Stomach (tissue), 9 donors: ENCODE measurements around the gene PSG1. TPM values are rescaled to one million over a fixed set of nuclear protein-coding genes. Genes with fewer than 3 reads are reported as not detected.
"Not testable (repeated sequence)": the region's sequence is repeated elsewhere in the genome, so short reads cannot be mapped to it uniquely, and the experiment has no call there.

Experiments
- DNase-seq, 2 donors: peaks; one replicate each; pipeline versions ENCODE4 v3.0.0 to v3.0.0-alpha.2; 2013 to 2019
- H3K27ac ChIP-seq, 5 donors: fragments of 200-600 bp in 4 of 5; sonication (generic) in 4 of 5; one replicate each; pipeline ENCODE4 v1.5.1; 2013 to 2019; ENCODE audit warnings: mild to moderate bottlenecking in 1 of 5, moderate library complexity in 1 of 5
- H3K27me3 ChIP-seq, 3 donors: fragments of 200-600 bp; sonication (generic); one replicate each; pipeline ENCODE4 v1.5.1; 2017 to 2019; ENCODE audit warnings: mixed run types in 1 of 3
- H3K36me3 ChIP-seq, 4 donors: fragments of 200-600 bp; sonication (generic); 1 replicate in 3 of 4; 2 replicates in 1 of 4; pipeline ENCODE4 v1.5.1; 2016 to 2019
- H3K4me1 ChIP-seq, 4 donors: fragments of 200-600 bp; sonication (generic); one replicate each; pipeline ENCODE4 v1.5.1; 2016 to 2019
- H3K4me3 ChIP-seq, 4 donors: fragments of 200-600 bp; sonication (generic) in 3 of 4; one replicate each; pipeline ENCODE4 v1.5.1; 2016 to 2019; ENCODE audit warnings: mild to moderate bottlenecking in 1 of 4
- H3K9me3 ChIP-seq, 4 donors: fragments of 200-600 bp; sonication (generic); one replicate each; pipeline ENCODE4 v1.5.1; 2016 to 2019
- CTCF ChIP-seq, 7 experiments: fragments of 450-650 bp in 4 of 7; fragments of 200-600 bp in 3 of 7; sonication (generic) in 3 of 7; IDR thresholded peaks; one replicate each; pipeline ENCODE4 v1.5.1; 2016 to 2019; ENCODE audit warnings: antibody characterized with exemption in 7 of 7, control low read depth in 2 of 7, mild to moderate bottlenecking in 1 of 7
- EP300 ChIP-seq: sonication (generic); formaldehyde crosslinking; IDR thresholded peaks from one replicate; pipeline ENCODE4 v1.6.1; 2017; ENCODE audit warnings: antibody characterized with exemption
- POLR2A ChIP-seq, 4 donors: fragments of 450-650 bp; IDR thresholded peaks; one replicate each; pipeline ENCODE4 v1.6.1; 2016; ENCODE audit warnings: antibody characterized with exemption in 4 of 4, control low read depth in 2 of 4, mild to moderate bottlenecking in 1 of 4, moderate library complexity in 1 of 4
- POLR2AphosphoS5 ChIP-seq, 3 donors: sonication (generic); formaldehyde crosslinking; IDR thresholded peaks; one replicate each; pipeline ENCODE4 v1.6.1; 2016; ENCODE audit warnings: antibody characterized with exemption in 3 of 3
- WGBS, 5 donors: extraction: QIAGEN DNeasy Blood & Tissue Kit in 3 of 5; methylation state at CpG; one replicate each; pipeline versions ENCODE4 v1.1.5 to v1.1.7; 2013 to 2018; 5-methylcytosine and 5-hydroxymethylcytosine counted together
- intact Hi-C: fragments of 100-400 bp; cut with DNase I; formaldehyde crosslinking; loops from one replicate; pipeline ENCODE4 v1.15.1; 2023; ENCODE audit warnings: low total_unique reads
- polyA plus RNA-seq, 3 donors: library from polyadenylated mRNA; stranded (reverse); fragments of 200-250 nt; gene quantifications; one replicate each; pipeline ENCODE4 v1.2.3, GENCODE V29; 2013
- total RNA-seq, 5 donors: library from RNA; depleted of rRNA; stranded (reverse); fragments of >200 nt; gene quantifications; one replicate each; pipeline versions ENCODE4 v1.1.0 to v1.2.3, GENCODE V29; 2014 to 2016
- donor health status: healthy with polysubstance abuse.
- donor health status: Bipolar disorder and iron deficiency.
- donor health status: healthy.

The PSG1 gene
- total and polyA plus RNA-seq, 8 donors: not detected

- WGBS, 5 donors: 9 to 24% (median 12%) methylated on average over 3 of the region's 3 CpGs
- no peak overlapping the region for H3K27ac ChIP-seq
- no peaks in the 10 kb centered on the region for H3K9me3 ChIP-seq
- H3K27me3 ChIP-seq: no peaks in the 10 kb centered on the region
- H3K4me1 ChIP-seq: no peaks in the 10 kb centered on the region
- H3K4me3 ChIP-seq: no peak overlapping the region
- intact Hi-C loops: no loop called here
- TF ChIP-seq CTCF (IDR thresholded peaks at IDR 0.05) (no peak), POLR2AphosphoS5 (IDR thresholded peaks at IDR 0.05) (no peak), EP300 (no peak), POLR2A (IDR thresholded peaks at IDR 0.05) (no peak)
- no peaks in the 10 kb centered on the region for H3K36me3 ChIP-seq
- DNase-seq: no peak
These were observed 40.2 kb upstream of the PSG1 start for GRCh38 chr19:42919757-42920079.

GRCh38 chr19:42919070-42919756 lies 39.7 kb upstream of the PSG1 start:
- intact Hi-C loops, H3K27ac ChIP-seq, H3K4me1 ChIP-seq, H3K27me3 ChIP-seq, H3K36me3 ChIP-seq, H3K4me3 ChIP-seq, DNase-seq, H3K9me3 ChIP-seq: not testable (repeated sequence)
- WGBS, 5 donors: 66 to 77% (median 72%) methylated on average over 23 to 26 of the region's 26 CpGs

- H3K9me3 ChIP-seq, H3K36me3 ChIP-seq, H3K4me3 ChIP-seq, DNase-seq, H3K27ac ChIP-seq, intact Hi-C loops, H3K4me1 ChIP-seq, H3K27me3 ChIP-seq: not testable (repeated sequence)
- WGBS, 5 donors: 74 to 84% (median 81%) methylated on average over 10 to 15 of the region's 15 CpGs
These were observed 39.0 kb upstream of the PSG1 start for GRCh38 chr19:42918377-42919069.

- DNase-seq, H3K27ac ChIP-seq, intact Hi-C loops, H3K27me3 ChIP-seq, H3K9me3 ChIP-seq, H3K36me3 ChIP-seq, H3K4me3 ChIP-seq, H3K4me1 ChIP-seq: not testable (repeated sequence)
- WGBS, 5 donors: 38 to 68% (median 50%) methylated on average over 1 of the region's 1 CpG
These were observed 38.1 kb upstream of the PSG1 start, which contains the start of gene PSG6 for GRCh38 chr19:42917634-42918033. TSS of gene PSG6 (minus strand) at chr19:42917894. CDS start at chr19:42917792, 102 bp downstream.

GRCh38 chr19:42916931-42917330 lies 37.4 kb upstream of the PSG1 start:
- DNase-seq, intact Hi-C loops, H3K36me3 ChIP-seq, H3K27ac ChIP-seq, H3K4me1 ChIP-seq, H3K27me3 ChIP-seq, H3K4me3 ChIP-seq, H3K9me3 ChIP-seq: not testable (repeated sequence)
- 77 to 96% (median 83%) methylated on average over 1 of the region's 1 CpG for WGBS, 5 donors

- H3K36me3 ChIP-seq, H3K4me3 ChIP-seq, intact Hi-C loops, DNase-seq, H3K9me3 ChIP-seq, H3K27me3 ChIP-seq, H3K27ac ChIP-seq, H3K4me1 ChIP-seq: not testable (repeated sequence)
- 76 to 85% (median 80%) methylated on average over 5 of the region's 5 CpGs for WGBS, 5 donors
These were observed 34.0 kb upstream of the PSG1 start for GRCh38 chr19:42913516-42913915.

- H3K4me1 ChIP-seq: not testable (repeated sequence)
These were observed 33.4 kb upstream of the PSG1 start for GRCh38 chr19:42912941-42913340.

GRCh38 chr19:42911731-42912130 lies 32.2 kb upstream of the PSG1 start:
- intact Hi-C loops, H3K27ac ChIP-seq, H3K4me3 ChIP-seq, H3K27me3 ChIP-seq, H3K9me3 ChIP-seq, H3K4me1 ChIP-seq, DNase-seq, H3K36me3 ChIP-seq: not testable (repeated sequence)
- WGBS, 5 donors: 68 to 76% (median 74%) methylated on average over 5 of the region's 5 CpGs

More at GRCh38 chr19:42912941-42913340, 33.4 kb upstream of the PSG1 start:
- H3K9me3 ChIP-seq, intact Hi-C loops, H3K36me3 ChIP-seq, H3K27ac ChIP-seq, H3K27me3 ChIP-seq, DNase-seq, H3K4me3 ChIP-seq: not testable (repeated sequence)
- WGBS, 5 donors: 80 to 88% (median 81%) methylated on average over 4 of the region's 4 CpGs

- H3K9me3 ChIP-seq, H3K4me1 ChIP-seq, DNase-seq, H3K4me3 ChIP-seq, H3K36me3 ChIP-seq, intact Hi-C loops, H3K27ac ChIP-seq, H3K27me3 ChIP-seq: not testable (repeated sequence)
- 56 to 74% (median 64%) methylated on average over 5 of the region's 5 CpGs for WGBS, 5 donors
These were observed 26.6 kb upstream of the PSG1 start for GRCh38 chr19:42906162-42906561.

GRCh38 chr19:42900561-42900960 lies 21.0 kb upstream of the PSG1 start:
- intact Hi-C loops, H3K27ac ChIP-seq, DNase-seq, H3K9me3 ChIP-seq, H3K4me3 ChIP-seq, H3K36me3 ChIP-seq, H3K4me1 ChIP-seq, H3K27me3 ChIP-seq: not testable (repeated sequence)
- WGBS, 5 donors: 74 to 82% (median 79%) methylated on average over 4 of the region's 4 CpGs

GRCh38 chr19:42899674-42900073 lies 20.2 kb upstream of the PSG1 start:
- H3K9me3 ChIP-seq, H3K27me3 ChIP-seq, H3K27ac ChIP-seq, intact Hi-C loops, H3K4me3 ChIP-seq, DNase-seq, H3K4me1 ChIP-seq, H3K36me3 ChIP-seq: not testable (repeated sequence)
- WGBS, 5 donors: 73 to 85% (median 82%) methylated on average over 12 of the region's 12 CpGs
